MM.1S (cell line): ENCODE data around the gene NTMT1.

Experiments
- DNase-seq: peaks from one replicate; pipeline ENCODE4 v3.0.0-alpha.2; 2015
- H2AFZ ChIP-seq: fragments of 300-600 bp; sonication (generic); 2 replicates; pipeline ENCODE4 v1.6.0; 2016; ENCODE audit warnings: antibody characterized with exemption, low read length
- H3F3A ChIP-seq: fragments of 300-600 bp; sonication (generic); 2 replicates; pipeline ENCODE4 v1.6.1; 2016; ENCODE audit warnings: mild to moderate bottlenecking, antibody characterized with exemption, low read length, moderate library complexity, mixed read lengths; ENCODE audit not compliant: insufficient read depth
- H3K27ac ChIP-seq: fragments of 300-600 bp; sonication (generic); 2 replicates; pipeline ENCODE4 v1.5.1; 2016; ENCODE audit warnings: mild to moderate bottlenecking, low read length
- H3K27me3 ChIP-seq: fragments of 300-600 bp; sonication (generic); replicated peaks from 2 replicates; pipeline ENCODE4 v1.6.0; 2016; ENCODE audit warnings: low read length; ENCODE audit not compliant: insufficient read depth
- H3K36me3 ChIP-seq: fragments of 300-600 bp; sonication (generic); replicated peaks from 2 replicates; pipeline ENCODE4 v1.6.1; 2016; ENCODE audit warnings: mild to moderate bottlenecking, low read length, mixed read lengths; ENCODE audit not compliant: insufficient read depth
- H3K4me1 ChIP-seq: fragments of 300-600 bp; sonication (generic); 2 replicates; pipeline ENCODE4 v1.6.1; 2016; ENCODE audit warnings: low read length, mixed read lengths
- H3K4me2 ChIP-seq: fragments of 300-600 bp; sonication (generic); 2 replicates; pipeline ENCODE4 v1.6.0; 2016; ENCODE audit warnings: low read depth, low read length
- H3K4me3 ChIP-seq: fragments of 300-600 bp; sonication (generic); 2 replicates; pipeline ENCODE4 v1.5.1; 2016; ENCODE audit warnings: low read length, mixed read lengths
- H3K79me2 ChIP-seq: fragments of 300-600 bp; sonication (generic); 2 replicates; pipeline ENCODE4 v1.6.1; 2016; ENCODE audit warnings: mixed run types, low read length, mixed read lengths
- H3K9ac ChIP-seq: fragments of 300-600 bp; sonication (generic); 2 replicates; pipeline ENCODE4 v1.6.1; 2016; ENCODE audit warnings: low read length, mixed read lengths
- H3K9me2 ChIP-seq: fragments of 300-600 bp; sonication (generic); replicated peaks from 2 replicates; pipeline ENCODE4 v1.6.1; 2016; ENCODE audit warnings: mild to moderate bottlenecking, low read length, mixed read lengths; ENCODE audit not compliant: insufficient read depth
- H3K9me3 ChIP-seq: fragments of 300-600 bp; sonication (generic); replicated peaks from 2 replicates; pipeline ENCODE4 v1.6.1; 2016; ENCODE audit warnings: mild to moderate bottlenecking, low read length, mixed read lengths; ENCODE audit not compliant: insufficient read depth
- H4K20me1 ChIP-seq: fragments of 300-600 bp; sonication (generic); 2 replicates; pipeline ENCODE4 v1.6.1; 2016; ENCODE audit warnings: mild to moderate bottlenecking, low read length, moderate library complexity, mixed read lengths; ENCODE audit not compliant: insufficient read depth
- EZH2 ChIP-seq: fragments of 300-600 bp; sonication (generic); optimal IDR thresholded peaks from 2 replicates; pipeline ENCODE3; 2017; ENCODE audit warnings: low read depth, mild to moderate bottlenecking, antibody characterized with exemption, low read length, mixed read lengths
- EZH2phosphoT487 ChIP-seq: fragments of 300-600 bp; sonication (generic); IDR thresholded peaks from 2 replicates; pipeline ENCODE4 v1.6.1; 2018; ENCODE audit warnings: antibody characterized with exemption, low read length
- TF ChIP-seq, protein P1 (sequence below): fragments of 300-600 bp; sonication (generic); IDR thresholded peaks from 2 replicates; pipeline ENCODE4 v1.5.1; 2016; ENCODE audit warnings: antibody characterized with exemption, low read length, mixed read lengths

NTMT1 gene

DNA sequence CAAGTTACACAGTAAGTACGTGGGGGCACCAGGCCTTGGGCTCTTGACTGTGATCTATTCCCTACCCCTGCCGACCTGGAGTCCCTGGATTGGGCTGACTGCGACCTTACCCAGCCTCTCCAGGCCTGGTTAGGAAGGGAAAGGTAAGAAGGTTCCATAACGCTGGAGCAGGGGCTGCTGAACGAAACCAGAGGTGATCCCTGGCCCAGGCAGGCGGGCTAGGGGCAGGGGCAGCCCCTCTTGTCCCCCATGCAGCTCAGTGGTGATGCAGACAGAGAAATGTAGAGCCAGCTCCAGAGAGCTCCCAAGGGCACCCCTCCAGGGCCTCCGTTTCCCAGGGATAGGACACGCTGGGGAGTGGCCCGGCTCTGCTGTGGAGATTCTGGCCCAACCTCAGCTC lies 53.6 kb downstream of the NTMT1 start:
- peaks cover 86% of the 10 kb centered on the region for H3K27me3 ChIP-seq
- no peak overlapping the region for H3K4me3 ChIP-seq
- H3K27ac ChIP-seq = no peak overlapping the region
- H3K4me2 ChIP-seq = no peak overlapping the region
- H3K9ac ChIP-seq = no peak overlapping the region
- no peaks in the 10 kb centered on the region for H3F3A ChIP-seq
- no peaks in the 10 kb centered on the region for H3K79me2 ChIP-seq
- no peaks in the 10 kb centered on the region for H3K9me2 ChIP-seq
- H3K36me3 ChIP-seq = no peaks in the 10 kb centered on the region
- H4K20me1 ChIP-seq = no peaks in the 10 kb centered on the region
- DNase-seq = no peak
- TF ChIP-seq EZH2phosphoT487 = no peak
- TF ChIP-seq EZH2 = no peak
- TF ChIP-seq, protein P1, sequence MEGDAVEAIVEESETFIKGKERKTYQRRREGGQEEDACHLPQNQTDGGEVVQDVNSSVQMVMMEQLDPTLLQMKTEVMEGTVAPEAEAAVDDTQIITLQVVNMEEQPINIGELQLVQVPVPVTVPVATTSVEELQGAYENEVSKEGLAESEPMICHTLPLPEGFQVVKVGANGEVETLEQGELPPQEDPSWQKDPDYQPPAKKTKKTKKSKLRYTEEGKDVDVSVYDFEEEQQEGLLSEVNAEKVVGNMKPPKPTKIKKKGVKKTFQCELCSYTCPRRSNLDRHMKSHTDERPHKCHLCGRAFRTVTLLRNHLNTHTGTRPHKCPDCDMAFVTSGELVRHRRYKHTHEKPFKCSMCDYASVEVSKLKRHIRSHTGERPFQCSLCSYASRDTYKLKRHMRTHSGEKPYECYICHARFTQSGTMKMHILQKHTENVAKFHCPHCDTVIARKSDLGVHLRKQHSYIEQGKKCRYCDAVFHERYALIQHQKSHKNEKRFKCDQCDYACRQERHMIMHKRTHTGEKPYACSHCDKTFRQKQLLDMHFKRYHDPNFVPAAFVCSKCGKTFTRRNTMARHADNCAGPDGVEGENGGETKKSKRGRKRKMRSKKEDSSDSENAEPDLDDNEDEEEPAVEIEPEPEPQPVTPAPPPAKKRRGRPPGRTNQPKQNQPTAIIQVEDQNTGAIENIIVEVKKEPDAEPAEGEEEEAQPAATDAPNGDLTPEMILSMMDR = no peak
- H3K9me3 ChIP-seq = no peaks in the 10 kb centered on the region
- no peak overlapping the region for H2AFZ ChIP-seq
- H3K4me1 ChIP-seq = no peaks in the 10 kb centered on the region

DNA sequence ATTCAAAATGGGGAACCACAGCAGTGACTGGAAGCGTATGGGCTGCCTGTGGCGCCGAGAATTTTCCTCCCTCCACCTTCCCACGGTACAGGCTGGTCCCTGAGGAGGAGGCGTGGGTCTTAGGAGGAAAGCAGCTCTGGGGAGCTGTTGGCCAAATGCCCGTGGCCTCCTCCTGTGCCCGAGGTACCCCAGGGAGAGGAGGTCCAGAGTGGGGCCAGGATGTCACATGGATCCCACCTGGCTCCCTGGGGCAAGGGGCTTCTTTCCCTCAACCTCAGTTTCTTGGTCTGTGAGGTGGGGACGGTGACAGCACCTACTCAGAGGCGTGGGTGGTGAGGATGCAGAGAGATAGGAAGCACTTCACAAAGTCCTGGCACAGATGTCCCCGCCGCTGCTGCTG lies 56.0 kb downstream of the NTMT1 start:
- no peak overlapping the region for H3K4me2 ChIP-seq
- no peak overlapping the region for H2AFZ ChIP-seq
- no peak for DNase-seq
- H3K36me3 ChIP-seq = no peaks in the 10 kb centered on the region
- H3K4me3 ChIP-seq = no peak overlapping the region
- no peaks in the 10 kb centered on the region for H3F3A ChIP-seq
- H4K20me1 ChIP-seq = no peaks in the 10 kb centered on the region
- peaks cover 85% of the 10 kb centered on the region for H3K27me3 ChIP-seq
- no peaks in the 10 kb centered on the region for H3K9me2 ChIP-seq
- H3K79me2 ChIP-seq = no peaks in the 10 kb centered on the region
- TF ChIP-seq EZH2phosphoT487 (no peak), EZH2 (no peak)
- TF ChIP-seq, protein P1 = no peak
- no peaks in the 10 kb centered on the region for H3K9me3 ChIP-seq
- H3K27ac ChIP-seq = no peak overlapping the region
- H3K4me1 ChIP-seq = no peaks in the 10 kb centered on the region
- H3K9ac ChIP-seq = no peak overlapping the region

DNA sequence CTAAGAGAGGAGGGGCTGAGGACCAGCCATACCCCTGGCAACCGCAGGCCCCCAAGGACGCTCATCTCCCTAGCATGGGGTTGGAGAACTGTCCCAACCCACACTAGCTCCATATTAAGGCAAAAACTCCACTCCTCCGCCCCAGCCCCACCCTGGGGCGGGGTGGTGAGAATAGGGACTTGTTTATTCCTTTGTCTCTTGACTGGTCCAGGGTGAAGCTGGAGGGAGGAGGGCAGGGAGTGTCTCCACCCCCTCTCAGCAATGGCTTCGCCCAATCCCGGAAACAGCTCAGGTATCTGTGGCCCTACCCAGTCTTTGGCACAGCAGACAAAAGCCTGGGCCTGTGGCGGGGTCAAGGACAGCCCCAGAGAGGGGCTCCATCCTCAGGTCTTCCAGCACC lies 56.4 kb downstream of the NTMT1 start:
- TF ChIP-seq, protein P1 = no peak
- no peak for TF ChIP-seq EZH2phosphoT487
- TF ChIP-seq EZH2 = no peak
- Histone ChIP-seq H3F3A (no peaks in the 10 kb centered on the region), H3K4me1 (no peaks in the 10 kb centered on the region), H3K4me3 (no peak overlapping the region), H3K27me3 (peaks cover 85% of the 10 kb centered on the region), H3K4me2 (no peak overlapping the region), H3K9me3 (no peaks in the 10 kb centered on the region), H3K36me3 (no peaks in the 10 kb centered on the region), H2AFZ (no peak overlapping the region), H3K27ac (no peak overlapping the region), H4K20me1 (no peaks in the 10 kb centered on the region), H3K9ac (no peak overlapping the region), H3K9me2 (no peaks in the 10 kb centered on the region), H3K79me2 (no peaks in the 10 kb centered on the region)
- DNase-seq = no peak
